ENCODE measurements around the gene BACH1.

Gene BACH1

GRCh38 chr21:29360799-29361765, 62.4 kb downstream of the BACH1 start:
- TF ChIP-seq CTCF (IDR thresholded peaks at IDR 0.05) = peak; percentile 51

DNA sequence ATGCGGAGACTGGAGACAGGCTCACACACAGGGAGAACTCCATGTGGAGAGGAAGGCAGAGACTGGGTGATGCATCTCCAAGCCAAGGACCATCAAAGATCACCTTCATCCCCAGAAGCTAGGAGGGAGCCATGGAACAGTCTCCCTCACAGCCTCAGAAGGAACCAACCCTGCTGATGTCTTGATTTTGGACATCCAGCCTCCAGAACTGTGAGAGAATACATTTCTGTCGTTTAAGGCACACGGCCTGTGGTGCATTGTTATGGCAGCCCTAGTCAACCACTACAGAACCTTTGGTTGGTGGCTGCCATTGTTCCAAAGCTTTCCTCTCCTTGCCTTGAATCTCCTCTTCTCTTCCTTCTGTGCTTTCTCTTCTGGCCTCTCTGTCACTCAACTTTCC, 64.0 kb downstream of the BACH1 start:
- no peak for TF ChIP-seq CTCF (IDR thresholded peaks at IDR 0.05)

DNA sequence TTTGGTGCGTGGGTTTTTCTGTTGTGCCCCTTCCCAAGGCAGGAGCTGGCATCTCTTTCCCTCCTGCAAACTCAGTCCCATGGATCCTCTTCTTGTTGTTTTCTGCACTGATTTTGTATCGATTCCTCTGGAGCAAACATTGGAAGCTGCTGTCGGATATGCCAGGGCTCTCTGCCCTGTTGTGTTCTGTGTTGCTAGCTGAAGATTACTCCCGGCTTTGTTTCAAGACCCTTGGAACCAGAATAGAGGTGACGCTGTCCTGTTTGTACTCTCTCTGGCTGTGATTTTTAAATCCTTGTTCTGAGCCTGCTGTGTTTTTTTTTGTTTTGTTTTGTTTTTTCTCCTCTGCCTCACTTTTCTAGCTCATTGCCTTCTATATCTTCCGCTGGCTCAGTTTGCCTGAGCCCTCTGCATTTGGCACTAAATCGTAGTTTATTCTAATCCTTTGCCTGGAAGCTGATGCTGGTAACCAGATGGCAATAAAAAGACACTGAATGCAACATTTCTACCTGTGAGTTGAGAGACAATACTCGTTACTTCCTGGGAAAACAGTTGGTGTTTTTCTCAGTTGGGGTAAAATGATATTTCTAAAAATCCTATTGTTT, 67.0 kb downstream of the BACH1 start:
- TF ChIP-seq CTCF (IDR thresholded peaks at IDR 0.05) = no peak

- no peak for TF ChIP-seq CTCF (IDR thresholded peaks at IDR 0.05)
Observed at GRCh38 chr21:29366532-29366931, 67.8 kb downstream of the BACH1 start.

DNA sequence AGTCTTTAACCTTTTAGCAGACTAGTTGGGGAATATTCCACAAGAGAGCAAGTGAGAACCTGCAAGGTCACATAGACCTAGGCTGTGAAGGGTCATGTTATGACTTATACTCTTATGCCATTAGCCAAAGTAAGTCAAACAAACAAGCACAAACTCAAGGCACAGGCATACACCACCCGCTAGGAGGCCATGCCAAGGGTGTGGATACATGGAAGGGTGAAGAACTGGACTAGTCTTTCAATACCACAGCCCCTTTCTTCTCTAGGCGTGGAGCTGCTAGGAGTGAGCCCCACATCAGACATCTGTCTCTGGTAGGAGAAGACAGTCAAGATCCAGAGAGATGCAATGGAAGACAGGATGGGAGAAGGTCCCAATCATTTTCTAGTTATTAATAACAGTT, 68.6 kb downstream of the BACH1 start:
- no peak for TF ChIP-seq CTCF (IDR thresholded peaks at IDR 0.05)

DNA sequence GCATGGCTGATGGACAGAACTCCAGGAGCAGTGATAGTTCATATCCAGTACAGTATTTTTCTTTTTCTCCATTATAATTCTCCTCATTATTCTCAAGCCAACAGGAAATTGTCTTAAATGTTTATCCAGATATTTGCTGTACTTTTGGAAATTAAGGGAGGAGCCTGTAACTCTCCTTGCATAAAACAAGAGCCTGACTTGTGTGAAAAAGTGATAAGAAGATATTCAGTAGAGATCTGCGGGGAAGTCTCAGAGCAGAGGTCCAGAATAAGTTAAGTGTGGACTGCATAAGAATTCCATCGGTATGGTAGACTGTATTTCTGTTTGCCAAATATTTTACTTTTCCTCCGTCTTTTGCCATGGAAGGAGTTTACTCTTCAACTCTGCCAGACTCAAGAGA, 70.2 kb downstream of the BACH1 start:
- no peak for TF ChIP-seq CTCF (IDR thresholded peaks at IDR 0.05)

DNA sequence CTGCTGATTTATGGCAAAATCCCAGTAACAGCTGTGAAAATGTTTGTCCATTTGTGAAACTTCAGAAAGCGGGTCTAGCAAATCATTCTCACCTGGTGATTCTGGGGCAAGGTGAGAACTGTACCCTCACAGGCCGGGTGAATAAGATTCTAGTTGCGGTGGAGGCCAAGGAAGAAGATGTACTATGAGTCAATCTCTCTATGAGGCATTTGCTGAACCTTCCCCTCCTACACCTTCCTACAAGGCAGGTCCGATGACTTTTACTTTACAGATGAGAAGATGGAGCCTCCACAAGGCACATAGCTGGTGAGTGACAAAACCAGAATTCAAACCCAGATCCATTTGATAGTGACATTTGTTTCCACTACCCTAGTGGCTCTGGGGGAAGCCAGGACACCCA, 72.7 kb downstream of the BACH1 start:
- no peak for TF ChIP-seq CTCF (IDR thresholded peaks at IDR 0.05)
